Omental fat pad (tissue), 4 donors: ENCODE data around the gene MIPEP. TPM values are rescaled to one million over a fixed set of nuclear protein-coding genes. Genes with fewer than 3 reads are reported as not detected.

ENCODE experiments used
- ATAC-seq: fragments of 150-250 bp; one replicate; pipeline ENCODE4 v1.9.1; 2016; ENCODE audit warnings: mild to moderate bottlenecking, moderate library complexity; ENCODE audit not compliant: low FRiP score
- DNase-seq: peaks from one replicate; pipeline ENCODE4 v3.0.0-alpha.2; 2019; ENCODE audit warnings: low spot score
- total RNA-seq, 4 donors: library from RNA; depleted of rRNA; stranded (reverse); fragments of >200 nt; gene quantifications; one replicate each; pipeline ENCODE4 v1.1.0, GENCODE V29; 2016
- TF ChIP-seq, protein P1 (sequence below), 3 donors: fragments of 450-650 bp; IDR thresholded peaks; one replicate each; pipeline ENCODE4 v1.5.1; 2016 to 2017; ENCODE audit warnings: antibody characterized with exemption in 3 of 3, mild to moderate bottlenecking in 3 of 3, moderate library complexity in 2 of 3

MIPEP gene
- total RNA-seq, 4 donors from 2014 or later, result 9.2 to 24.6 (median 10.9) TPM

DNA sequence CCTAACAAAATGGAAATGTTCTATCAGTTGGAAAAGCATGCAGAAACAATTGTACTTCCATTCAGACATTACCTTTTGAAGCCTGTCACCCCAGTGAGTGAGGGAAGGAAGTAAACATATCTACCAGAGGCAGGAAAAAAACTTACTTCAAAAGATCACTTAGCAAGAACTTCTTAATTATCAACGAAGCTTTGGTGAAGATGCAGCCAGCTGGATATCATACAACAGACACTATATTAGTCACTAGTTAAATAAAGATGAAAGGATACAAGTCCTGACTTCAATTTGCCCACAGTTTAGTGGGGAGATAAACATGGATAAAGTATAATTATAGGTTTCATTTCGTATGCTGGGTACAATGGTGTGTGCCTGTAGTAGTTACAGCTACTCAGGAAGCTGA is 170.2 kb downstream of the MIPEP start:
- no peak for ATAC-seq
- TF ChIP-seq, protein P1, sequence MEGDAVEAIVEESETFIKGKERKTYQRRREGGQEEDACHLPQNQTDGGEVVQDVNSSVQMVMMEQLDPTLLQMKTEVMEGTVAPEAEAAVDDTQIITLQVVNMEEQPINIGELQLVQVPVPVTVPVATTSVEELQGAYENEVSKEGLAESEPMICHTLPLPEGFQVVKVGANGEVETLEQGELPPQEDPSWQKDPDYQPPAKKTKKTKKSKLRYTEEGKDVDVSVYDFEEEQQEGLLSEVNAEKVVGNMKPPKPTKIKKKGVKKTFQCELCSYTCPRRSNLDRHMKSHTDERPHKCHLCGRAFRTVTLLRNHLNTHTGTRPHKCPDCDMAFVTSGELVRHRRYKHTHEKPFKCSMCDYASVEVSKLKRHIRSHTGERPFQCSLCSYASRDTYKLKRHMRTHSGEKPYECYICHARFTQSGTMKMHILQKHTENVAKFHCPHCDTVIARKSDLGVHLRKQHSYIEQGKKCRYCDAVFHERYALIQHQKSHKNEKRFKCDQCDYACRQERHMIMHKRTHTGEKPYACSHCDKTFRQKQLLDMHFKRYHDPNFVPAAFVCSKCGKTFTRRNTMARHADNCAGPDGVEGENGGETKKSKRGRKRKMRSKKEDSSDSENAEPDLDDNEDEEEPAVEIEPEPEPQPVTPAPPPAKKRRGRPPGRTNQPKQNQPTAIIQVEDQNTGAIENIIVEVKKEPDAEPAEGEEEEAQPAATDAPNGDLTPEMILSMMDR (IDR thresholded peaks at IDR 0.05), result no peak
- no peak for DNase-seq

DNA sequence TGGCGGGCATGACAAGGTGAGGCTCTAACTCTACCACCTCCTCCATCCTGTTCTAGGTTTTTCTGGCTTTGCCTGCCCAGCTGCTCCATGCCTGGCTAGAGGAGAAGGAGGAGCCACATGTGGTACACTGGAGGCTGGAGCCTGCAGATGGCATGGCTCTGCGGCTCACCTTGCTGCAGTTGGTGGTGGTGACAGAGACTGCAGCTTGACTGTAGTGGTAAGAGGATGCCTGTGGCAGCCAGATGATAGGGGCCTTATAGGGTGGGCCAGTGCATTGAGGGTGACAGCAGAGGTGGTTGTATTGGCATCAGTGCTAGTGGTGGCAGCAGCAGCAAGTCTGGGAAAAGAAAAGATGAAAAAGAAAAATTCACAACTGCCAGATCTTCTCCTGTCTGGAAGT is 172.8 kb downstream of the MIPEP start:
- DNase-seq (no peak), ATAC-seq (no peak)
- TF ChIP-seq, protein P1 (IDR thresholded peaks at IDR 0.05), result no peak

- TF ChIP-seq, protein P1 (IDR thresholded peaks at IDR 0.05), result no peak
- DNase-seq (no peak), ATAC-seq (no peak)
Measured at GRCh38 chr13:23715762-23716235, 173.4 kb downstream of the MIPEP start.

DNA sequence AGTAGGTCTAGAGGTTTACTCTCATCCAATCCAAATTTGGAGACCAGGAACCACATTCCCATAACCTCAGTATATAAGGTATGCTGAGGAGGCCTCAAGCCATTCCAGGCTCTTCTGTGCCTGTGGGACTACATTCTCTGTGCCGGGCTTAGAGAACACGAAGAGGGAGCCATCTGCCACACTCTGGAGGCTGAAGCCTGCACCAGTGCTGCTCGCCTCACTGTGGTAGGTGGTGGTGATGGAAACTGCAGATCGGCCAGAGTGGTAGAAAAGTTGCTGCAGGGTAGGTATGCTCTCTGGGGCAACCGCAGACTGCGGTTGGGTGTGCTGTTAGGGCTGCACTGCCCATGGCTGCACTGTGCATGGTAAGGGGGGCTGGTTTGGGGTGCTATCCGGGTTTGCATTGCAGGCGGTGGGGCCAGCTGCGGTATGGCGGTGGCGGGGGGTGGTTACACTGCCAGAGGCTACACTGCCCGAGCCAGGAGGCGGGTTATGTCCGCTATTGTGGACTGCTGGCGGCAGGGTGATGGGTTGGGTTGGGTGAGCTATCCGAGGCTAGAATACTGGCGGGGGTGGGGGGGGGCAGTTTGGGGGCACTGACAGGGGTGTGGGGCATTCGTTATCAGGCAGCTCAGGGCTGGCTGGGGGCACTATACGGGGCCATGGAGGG is 174.0 kb downstream of the MIPEP start:
- TF ChIP-seq, protein P1 (IDR thresholded peaks at IDR 0.05), result no peak
- ATAC-seq (no peak), DNase-seq (no peak)

DNA sequence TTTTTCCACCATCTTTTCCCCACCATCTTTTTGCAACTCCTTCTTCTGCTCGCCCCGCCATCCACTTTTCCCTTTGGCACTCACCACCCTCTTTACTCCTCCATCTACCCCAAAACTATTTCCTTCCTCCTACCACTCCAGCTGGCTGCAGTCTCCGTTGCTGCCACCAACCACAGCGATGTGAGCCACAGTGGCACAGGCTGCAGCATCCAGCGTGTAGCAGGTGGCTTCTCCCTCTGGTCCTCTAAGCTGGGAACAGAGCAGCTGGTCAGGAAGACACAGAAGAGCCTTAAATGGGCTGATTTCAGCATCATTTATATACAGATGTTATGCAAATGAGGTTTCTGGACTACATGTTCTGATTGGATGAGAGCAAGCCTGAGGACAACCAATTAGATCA is 174.5 kb downstream of the MIPEP start:
- DNase-seq, result no peak
- ATAC-seq, result no peak
- TF ChIP-seq, protein P1 (IDR thresholded peaks at IDR 0.05), result no peak

DNA sequence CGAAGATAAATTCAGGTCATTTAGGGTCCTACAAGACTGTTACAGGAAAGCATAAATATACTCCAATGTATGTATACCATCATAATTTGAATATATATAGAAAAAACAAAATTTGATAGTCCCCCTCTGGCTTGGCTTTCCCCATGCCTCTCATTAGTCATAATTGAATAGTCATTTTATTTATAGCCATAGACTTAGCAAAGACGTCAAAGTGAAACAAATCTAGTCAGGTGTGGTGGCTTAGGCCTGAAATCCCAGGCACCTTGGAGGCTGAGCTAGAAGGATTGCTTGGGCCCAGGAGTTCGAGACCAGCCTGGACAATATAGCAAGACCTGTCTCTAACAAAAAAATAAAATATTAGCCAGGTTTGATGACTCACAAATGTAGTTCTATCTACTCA is 177.8 kb downstream of the MIPEP start:
- ATAC-seq (no peak), DNase-seq (no peak)
- TF ChIP-seq, protein P1 (IDR thresholded peaks at IDR 0.05), result no peak

DNA sequence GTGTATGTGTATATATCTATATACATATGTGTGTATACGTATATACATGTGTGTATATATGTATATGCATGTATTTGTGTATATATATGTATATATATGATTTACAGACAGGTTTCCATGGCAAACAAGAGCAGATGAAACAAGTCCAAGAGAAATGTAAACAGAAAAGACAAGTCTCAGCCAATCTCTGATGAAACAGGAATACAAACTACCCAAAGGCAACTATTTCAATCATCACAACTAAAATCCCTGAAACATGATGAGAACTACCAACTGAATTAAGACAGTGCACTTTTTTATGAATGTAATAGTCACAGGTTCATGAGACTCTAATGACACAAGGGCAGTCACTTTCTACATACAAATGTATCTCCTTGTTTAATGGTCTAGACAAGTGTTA is 178.8 kb downstream of the MIPEP start:
- ATAC-seq, result no peak
- TF ChIP-seq, protein P1 (IDR thresholded peaks at IDR 0.05), result no peak
- no peak for DNase-seq
